ENCODE data around the gene PHLPP1. TPM values are rescaled to one million over a fixed set of nuclear protein-coding genes. Genes with fewer than 3 reads are reported as not detected.

Gene PHLPP1
- total and polyA plus RNA-seq, 9 of the 15 experiments (the other 6 are each of a cell fraction or from before 2014, with no cell fraction given), result 0.56 to 9.0 (median 4.5) TPM

DNA sequence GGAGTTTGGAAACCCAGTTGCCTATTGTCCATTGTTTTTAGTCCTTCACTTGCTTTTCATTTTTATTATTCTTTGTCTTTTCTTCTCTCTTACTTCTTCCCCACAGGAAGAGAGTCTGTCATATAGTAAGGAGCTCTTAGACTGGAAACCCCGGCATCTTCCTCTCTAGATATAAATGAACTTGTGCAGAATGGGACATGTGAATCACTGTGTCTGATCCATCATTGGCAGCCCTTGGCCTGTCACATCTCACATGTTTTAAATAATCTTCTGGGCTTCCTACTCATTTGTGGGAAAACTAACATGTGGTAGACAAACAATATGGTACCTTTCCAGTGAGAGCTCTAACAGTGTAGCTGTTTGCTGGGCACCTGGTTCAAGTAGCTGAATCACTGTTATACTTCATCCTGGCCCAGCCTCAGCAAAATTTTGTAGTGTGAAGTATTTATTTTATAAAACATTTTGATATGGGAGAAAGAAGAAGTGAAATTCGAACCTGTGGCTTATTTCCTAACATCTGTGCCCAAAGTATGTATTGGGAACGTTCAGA lies 112.8 kb downstream of the PHLPP1 start:
- POLR2A ChIA-PET, result no interaction called here
- Histone ChIP-seq H3K27ac (ENCODE audit: extremely low read depth, low read depth, low read length) (no peak overlapping the region), H2AFZ (ENCODE audit: low read depth, low read length) (no peak overlapping the region), H3K9ac (ENCODE audit: insufficient read depth in 1 of 2, low read depth in 2 of 2, low read length in 2 of 2) (no peak overlapping the region), H3K4me1 (replicated peaks in 1 of 2; ENCODE audit: control insufficient read depth in 2 of 2, insufficient read depth in 2 of 2, low read length in 2 of 2) (peaks cover 3 to 16% of the 10 kb centered on the region in 2 experiments; a peak in 3 of 5 replicates), H3K4me3 (no peak overlapping the region), H3K27me3 (ENCODE audit: control insufficient read depth in 2 of 2, insufficient read depth in 2 of 2, low read length in 2 of 2) (no peaks in the 10 kb centered on the region), H3K36me3 (ENCODE audit: control insufficient read depth, insufficient read depth, low read length) (peaks cover 6% of the 10 kb centered on the region; the same call in 1 of the 3 replicates), H3K9me3 (replicated peaks; ENCODE audit: control insufficient read depth, insufficient read depth, low read depth, low read length) (no peaks in the 10 kb centered on the region), H3K9me1 (ENCODE audit: control insufficient read depth, insufficient read depth, low read length) (peaks cover 3% of the 10 kb centered on the region), H3K79me2 (ENCODE audit: control insufficient read depth, insufficient read depth, low read length) (no peaks in the 10 kb centered on the region; the same call in 2 of the 3 replicates), H3K4me2 (ENCODE audit: insufficient read depth, low read length) (no peak overlapping the region), H4K20me1 (replicated peaks; ENCODE audit: control insufficient read depth, insufficient read depth, low read length) (no peaks in the 10 kb centered on the region)
- CTCF ChIA-PET (ENCODE audit: low intra/inter-chr PET ratio), result no interaction called here
- TF ChIP-seq, protein P1, sequence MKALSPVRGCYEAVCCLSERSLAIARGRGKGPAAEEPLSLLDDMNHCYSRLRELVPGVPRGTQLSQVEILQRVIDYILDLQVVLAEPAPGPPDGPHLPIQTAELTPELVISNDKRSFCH (CRISPR knock-in tag; IDR thresholded peaks at IDR 0.05), result no peak
- TF ChIP-seq, protein P1 (tag; IDR thresholded peaks at IDR 0.05), result no peak
- TF ChIP-seq CHCHD3 (CRISPR knock-in tag; IDR thresholded peaks at IDR 0.05) (no peak), GATAD2B (IDR thresholded peaks at IDR 0.05; ENCODE audit: borderline replicate concordance) (no peak), SMAD3 (CRISPR knock-in tag; conservative IDR thresholded peaks at IDR 0.05) (no peak), ZNF41 (CRISPR knock-in tag; conservative IDR thresholded peaks at IDR 0.05) (no peak), PHF20 (IDR thresholded peaks at IDR 0.05; ENCODE audit: partially characterized antibody) (no peak), TGIF2 (CRISPR knock-in tag; IDR thresholded peaks at IDR 0.05) (no peak), SOX6 (IDR thresholded peaks at IDR 0.05) (no peak), ZNF436 (CRISPR knock-in tag; IDR thresholded peaks at IDR 0.05) (no peak), OTX1 (CRISPR knock-in tag; IDR thresholded peaks at IDR 0.05) (no peak), CSDE1 (IDR thresholded peaks at IDR 0.05) (no peak), ZNF77 (CRISPR knock-in tag; IDR thresholded peaks at IDR 0.05) (no peak), NFYB (IDR thresholded peaks at IDR 0.05; ENCODE audit: extremely low read depth, insufficient read length) (no peak), ZBTB17 (CRISPR knock-in tag; IDR thresholded peaks at IDR 0.05) (no peak), FOXP1 (CRISPR knock-in tag; IDR thresholded peaks at IDR 0.05) (no peak), ZNF133 (CRISPR knock-in tag; IDR thresholded peaks at IDR 0.05) (no peak), BCL6 (CRISPR knock-in tag; IDR thresholded peaks at IDR 0.05) (no peak)
- TF ChIP-seq, protein P2, sequence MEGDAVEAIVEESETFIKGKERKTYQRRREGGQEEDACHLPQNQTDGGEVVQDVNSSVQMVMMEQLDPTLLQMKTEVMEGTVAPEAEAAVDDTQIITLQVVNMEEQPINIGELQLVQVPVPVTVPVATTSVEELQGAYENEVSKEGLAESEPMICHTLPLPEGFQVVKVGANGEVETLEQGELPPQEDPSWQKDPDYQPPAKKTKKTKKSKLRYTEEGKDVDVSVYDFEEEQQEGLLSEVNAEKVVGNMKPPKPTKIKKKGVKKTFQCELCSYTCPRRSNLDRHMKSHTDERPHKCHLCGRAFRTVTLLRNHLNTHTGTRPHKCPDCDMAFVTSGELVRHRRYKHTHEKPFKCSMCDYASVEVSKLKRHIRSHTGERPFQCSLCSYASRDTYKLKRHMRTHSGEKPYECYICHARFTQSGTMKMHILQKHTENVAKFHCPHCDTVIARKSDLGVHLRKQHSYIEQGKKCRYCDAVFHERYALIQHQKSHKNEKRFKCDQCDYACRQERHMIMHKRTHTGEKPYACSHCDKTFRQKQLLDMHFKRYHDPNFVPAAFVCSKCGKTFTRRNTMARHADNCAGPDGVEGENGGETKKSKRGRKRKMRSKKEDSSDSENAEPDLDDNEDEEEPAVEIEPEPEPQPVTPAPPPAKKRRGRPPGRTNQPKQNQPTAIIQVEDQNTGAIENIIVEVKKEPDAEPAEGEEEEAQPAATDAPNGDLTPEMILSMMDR (IDR thresholded peaks at IDR 0.05 in 2 of 3, conservative IDR thresholded peaks at IDR 0.05 in 1 of 3; ENCODE audit: insufficient read depth in 2 of 3, low read depth in 1 of 3, low read length in 3 of 3), result no peak
- TF ChIP-seq, protein P3, sequence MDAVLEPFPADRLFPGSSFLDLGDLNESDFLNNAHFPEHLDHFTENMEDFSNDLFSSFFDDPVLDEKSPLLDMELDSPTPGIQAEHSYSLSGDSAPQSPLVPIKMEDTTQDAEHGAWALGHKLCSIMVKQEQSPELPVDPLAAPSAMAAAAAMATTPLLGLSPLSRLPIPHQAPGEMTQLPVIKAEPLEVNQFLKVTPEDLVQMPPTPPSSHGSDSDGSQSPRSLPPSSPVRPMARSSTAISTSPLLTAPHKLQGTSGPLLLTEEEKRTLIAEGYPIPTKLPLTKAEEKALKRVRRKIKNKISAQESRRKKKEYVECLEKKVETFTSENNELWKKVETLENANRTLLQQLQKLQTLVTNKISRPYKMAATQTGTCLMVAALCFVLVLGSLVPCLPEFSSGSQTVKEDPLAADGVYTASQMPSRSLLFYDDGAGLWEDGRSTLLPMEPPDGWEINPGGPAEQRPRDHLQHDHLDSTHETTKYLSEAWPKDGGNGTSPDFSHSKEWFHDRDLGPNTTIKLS (IDR thresholded peaks at IDR 0.05; ENCODE audit: borderline replicate concordance, low read depth), result no peak
- TF ChIP-seq, protein P4, sequence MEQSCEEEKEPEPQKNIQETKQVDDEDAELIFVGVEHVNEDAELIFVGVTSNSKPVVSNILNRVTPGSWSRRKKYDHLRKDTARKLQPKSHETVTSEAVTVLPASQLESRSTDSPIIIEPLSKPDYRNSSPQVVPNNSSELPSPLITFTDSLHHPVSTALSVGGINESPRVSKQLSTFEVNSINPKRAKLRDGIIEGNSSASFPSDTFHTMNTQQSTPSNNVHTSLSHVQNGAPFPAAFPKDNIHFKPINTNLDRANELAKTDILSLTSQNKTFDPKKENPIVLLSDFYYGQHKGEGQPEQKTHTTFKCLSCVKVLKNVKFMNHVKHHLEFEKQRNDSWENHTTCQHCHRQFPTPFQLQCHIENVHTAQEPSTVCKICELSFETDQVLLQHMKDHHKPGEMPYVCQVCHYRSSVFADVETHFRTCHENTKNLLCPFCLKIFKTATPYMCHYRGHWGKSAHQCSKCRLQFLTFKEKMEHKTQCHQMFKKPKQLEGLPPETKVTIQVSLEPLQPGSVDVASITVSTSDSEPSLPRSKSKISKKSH (CRISPR knock-in tag; IDR thresholded peaks at IDR 0.05), result no peak
- in situ Hi-C loops (cut with MboI) (no loop called here), intact Hi-C loops (cut with micrococcal nuclease) (no loop called here)
- WGBS (ENCODE audit: insufficient coverage, low coverage, missing lambda C conversion rate), result 51% methylated on average over 3 of the region's 3 CpGs
- no TSS peak for BruUV-seq (replicated peaks)
- no peak for ATAC-seq
- DNase-seq (ENCODE audit: extremely low read depth in 1 of 4, low spot score in 3 of 4), result no peak
- no peak for FAIRE-seq
